ENCODE measurements around the gene ZFYVE28.
A peak's percentile ranks its signal among the peaks of the same experiment; 100 is the strongest.

GRCh38 chr4:2417765-2418649, at the start of gene ZFYVE28:
- TF ChIP-seq CTCF (IDR thresholded peaks at IDR 0.05) (no peak), EZH2 (IDR thresholded peaks at IDR 0.05; ENCODE audit: borderline replicate concordance, insufficient read depth, low read depth, low read length, poor library complexity, severe bottlenecking) (peak; percentile 98)

All from B cell (primary cell).